Measurements from ENCODE around the gene THEM5.
"Not testable (repeated sequence)": the region's sequence is repeated elsewhere in the genome, so short reads cannot be mapped to it uniquely, and the experiment has no call there.

The THEM5 gene

DNA sequence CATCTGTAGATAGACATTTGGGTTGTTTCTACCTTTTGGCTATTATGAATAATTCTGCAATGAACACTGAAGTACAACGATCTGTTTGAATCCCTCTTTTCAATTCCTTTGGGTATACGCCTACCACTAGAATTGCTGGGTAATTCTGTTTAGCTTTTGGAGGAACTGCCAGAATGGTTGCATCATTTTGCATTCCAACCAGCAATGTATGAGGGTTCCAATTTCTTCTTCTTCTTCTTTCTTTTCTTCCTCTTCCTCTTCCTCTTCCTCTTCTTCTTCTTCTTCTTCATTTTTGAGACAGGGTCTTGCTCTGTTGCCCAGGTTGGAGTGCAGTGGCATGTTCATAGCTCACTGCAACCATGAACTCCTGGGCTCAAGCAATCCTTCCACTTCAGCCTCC lies 13.8 kb upstream of the THEM5 start:
- DNase-seq = no peak

DNA sequence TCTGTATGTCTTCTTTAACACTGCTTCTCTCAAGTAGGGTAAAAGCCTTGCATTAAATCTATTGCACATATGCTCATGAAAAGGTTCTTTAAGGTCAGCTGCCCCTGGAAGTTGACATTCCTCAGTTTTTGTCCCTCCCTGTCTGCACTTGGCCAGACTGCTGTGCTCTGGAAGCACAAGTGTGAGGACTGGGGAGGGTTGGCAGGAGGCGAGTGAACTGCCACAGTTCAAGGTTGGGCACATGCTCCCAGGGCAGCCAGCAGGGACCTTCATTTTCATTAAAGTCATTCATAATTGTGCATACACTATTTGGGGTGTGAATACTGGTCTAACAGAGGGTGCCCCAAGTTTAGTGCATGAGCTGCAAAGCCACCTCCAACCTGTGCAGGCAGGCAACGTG lies 10.9 kb upstream of the THEM5 start:
- no peak for DNase-seq

DNA sequence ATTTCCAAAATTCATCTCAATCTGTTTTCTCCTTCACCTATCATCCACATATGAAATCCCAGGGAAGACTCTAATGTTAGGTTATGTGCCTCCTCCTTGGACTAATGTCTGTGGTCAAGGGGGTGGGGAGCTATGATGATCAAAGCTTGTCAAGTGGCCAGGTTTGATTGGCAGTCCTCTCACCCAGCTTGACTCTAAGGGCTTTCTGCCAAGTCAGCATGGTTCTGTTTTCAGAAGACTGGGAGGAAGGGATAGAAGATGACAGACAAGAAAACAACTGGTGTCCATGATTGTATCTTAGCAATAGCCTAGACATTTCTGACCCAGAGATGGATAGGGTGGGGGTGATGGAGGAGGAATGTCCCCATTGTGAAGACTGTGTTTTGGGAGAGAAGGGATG lies 9.1 kb upstream of the THEM5 start:
- no peak for DNase-seq

DNA sequence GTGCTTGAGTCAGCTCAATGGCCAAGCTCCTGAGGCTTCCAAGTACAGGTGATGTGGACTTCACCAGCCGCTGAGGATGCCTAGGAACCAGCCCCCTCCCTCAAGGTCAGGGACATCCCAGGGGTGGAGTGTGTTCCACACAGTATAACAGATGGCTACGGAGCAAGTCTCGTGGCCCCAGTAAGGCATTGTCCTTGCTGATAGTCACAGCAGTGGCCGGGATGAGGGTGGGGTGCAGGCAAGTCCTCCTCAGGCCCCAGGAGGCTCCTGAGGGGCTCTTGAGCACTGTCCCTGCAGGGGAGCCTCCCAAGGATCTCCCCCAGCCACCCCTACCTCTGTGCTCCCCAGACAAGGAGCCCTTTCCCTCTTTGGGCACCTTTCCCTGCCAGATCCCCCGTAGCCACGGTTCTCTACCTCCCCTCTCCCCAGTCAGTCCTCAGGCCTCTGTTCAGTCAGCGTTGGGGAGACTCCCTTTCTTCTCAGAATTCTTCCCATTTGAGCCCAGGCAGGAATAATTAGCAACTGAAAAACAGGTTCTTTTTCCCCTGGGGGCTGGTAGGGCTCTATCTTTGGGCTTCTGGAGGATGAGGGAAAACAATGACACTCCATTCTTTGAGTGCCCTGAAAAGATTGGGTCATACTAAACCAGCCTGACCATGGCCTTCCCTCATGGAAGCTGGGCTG lies 7.1 kb upstream of the THEM5 start:
- DNase-seq = no peak

DNA sequence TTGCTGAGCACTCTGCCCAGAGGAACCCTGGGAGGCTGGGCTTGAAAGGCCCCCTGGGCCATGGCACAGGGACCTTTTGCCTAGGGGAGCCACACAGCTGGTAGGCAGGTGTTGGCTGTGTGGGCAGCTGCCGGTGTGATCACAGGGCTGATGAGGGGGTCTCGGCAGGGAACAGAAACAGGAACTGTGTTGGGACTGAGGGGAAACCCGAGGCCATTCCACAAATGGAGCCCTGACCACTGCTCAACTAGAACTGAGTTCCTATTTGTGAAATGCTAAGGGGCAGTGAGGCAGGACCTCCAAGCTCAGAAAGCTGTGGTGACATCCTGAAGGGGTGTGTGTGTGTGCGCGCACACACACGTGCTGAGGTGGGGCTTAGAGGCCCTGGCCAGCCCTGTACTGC lies 6.4 kb upstream of the THEM5 start:
- DNase-seq = no peak

DNA sequence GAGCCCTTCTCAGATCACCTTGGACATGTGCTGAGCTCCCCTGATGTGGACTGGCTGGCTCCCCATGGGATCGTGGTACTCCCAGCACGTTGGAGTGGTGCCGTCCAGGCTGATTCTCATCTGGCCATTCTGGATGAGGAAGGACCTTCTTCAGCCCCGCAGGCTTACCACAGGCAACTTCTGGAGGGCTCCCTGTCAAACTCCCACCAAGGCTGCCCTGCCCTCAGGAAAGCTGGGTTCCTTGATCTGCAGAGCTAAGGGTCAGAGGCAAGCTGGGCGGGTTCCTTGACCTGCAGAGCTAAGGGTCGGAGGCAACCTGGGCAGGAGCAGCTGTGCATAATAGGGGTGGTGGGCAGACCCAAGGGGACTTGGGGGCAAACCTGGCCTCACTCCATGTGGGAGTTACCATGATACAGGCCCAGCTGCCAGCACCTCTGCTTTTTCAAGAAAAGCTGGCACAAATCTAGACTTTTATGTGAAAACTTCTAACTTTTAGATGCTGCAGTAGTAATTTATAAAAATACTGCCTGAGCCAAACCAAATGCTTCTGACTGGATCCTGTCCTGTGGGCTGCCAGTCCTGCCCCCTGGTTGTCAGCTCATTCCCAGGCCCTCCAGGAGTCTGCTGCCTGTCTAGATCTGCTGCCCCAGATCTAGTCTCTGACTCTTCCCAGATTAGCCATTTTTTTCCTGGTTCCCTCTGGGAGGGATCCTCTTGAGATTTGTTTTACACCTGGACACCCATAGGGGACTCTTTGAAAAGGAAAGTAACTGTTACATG lies 5.6 kb upstream of the THEM5 start:
- no peak for DNase-seq

DNA sequence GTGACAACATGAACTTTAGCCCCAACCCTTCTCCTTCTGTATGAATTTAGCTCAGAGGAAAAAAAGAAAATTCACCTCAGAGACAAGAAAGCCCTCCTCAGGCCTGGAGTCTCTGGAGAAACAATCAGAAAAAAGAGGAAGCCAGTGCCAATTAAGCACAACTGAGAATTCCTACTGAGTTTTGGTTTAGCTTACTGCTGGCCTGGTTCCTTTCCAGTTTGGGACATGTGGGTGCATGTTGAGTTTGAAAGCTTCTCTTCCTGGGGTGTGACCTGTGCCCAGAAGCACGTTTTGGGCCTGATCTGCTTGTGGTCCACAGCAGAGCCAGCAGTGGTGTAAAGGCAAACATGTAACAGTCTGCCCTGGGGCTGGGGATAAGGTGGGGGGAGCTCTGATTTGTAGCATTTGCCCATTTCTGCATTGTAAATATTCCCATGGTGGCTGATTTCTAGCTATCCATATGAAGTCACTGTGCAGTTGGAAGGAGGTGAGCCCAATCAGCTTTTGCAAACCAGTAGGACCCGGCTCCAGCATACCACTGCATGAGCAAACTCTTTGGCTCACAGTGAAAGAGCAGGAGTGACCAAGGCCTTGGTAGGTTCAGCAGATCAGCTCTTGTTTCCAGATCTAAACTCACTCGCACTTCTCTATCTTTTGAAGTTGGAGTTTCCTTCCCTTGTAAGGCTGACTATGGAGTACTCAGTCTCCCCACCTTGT lies 4.7 kb upstream of the THEM5 start:
- no peak for DNase-seq

DNA sequence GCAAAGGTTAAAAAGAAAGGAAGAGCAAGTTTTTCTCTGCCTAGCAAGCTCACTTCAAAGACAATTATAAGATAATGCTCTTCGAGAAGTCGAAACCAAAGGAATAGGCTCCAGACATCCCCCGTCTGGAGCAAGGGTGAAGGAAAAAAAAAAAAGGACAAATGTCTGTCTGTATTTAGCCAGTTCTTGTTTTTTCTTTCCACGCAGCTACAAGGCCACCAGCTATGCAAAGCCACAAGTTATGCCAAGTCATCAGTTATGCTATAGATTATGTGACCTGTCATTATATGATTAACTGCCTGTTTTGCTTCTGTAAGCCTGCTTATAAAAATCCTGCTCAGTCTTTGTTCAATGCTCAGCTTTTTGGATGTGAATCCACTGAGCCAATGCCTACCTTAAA lies 2.4 kb upstream of the THEM5 start:
- no peak for DNase-seq

DNA sequence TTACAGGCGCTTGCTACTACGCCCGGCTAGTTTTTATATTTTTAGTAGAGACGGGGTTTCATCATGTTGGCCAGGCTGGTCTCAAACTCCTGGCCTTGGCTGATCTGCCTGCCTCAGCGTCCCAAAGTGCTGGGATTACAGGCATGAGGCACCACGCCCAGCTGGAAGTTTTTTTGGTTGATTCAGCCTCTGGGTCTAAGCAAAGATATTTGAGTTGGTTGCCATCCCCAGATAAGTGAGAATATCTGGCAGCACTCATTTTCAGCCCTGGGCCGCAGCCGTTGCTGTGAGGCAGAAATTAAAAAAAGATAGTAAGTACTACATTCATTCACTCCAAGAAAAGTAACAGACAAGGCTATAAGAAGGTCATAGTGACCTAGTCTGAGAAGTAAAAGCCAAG lies 2.0 kb upstream of the THEM5 start:
- not testable (repeated sequence) for DNase-seq

DNA sequence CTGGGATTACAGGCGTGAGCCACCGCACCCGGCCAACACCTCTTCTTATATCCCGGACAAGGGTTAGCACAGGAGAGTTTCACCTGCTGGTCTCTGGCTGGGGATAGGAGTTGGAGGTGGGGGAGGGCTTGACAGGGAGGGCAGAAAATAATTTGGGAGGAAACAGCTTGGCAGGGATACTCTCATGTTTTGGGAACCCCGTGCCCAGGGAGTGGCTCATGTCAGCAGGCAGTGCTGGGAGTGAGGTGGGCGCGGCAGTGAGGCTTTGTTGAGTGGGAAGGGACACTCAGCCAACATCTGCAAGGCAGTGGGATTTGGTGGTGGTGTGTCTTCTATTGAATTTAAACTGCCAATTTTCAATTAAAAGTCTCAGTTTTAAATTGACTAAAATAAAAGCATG lies 1.1 kb upstream of the THEM5 start:
- no peak for DNase-seq

DNA sequence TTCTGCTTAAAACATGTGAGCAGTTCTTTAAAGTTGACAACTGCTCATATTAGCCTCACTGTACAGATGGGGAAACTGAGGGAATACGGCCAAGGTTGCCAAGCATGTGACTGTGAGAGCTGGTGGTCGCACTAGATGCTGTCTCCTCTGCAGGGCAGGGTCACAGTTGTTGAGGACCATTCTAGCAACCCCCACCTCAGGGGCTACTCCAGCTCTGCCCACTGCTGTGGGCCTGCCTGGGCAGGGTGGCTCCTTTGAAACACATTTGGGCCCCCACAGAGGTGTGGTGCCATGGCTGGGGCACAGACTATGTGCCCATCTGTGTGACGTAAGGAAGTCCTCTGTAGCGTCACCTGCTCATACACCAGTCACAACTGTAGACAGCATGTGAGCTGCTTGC lies 779 bp downstream of the THEM5 start:
- DNase-seq = no peak

DNA sequence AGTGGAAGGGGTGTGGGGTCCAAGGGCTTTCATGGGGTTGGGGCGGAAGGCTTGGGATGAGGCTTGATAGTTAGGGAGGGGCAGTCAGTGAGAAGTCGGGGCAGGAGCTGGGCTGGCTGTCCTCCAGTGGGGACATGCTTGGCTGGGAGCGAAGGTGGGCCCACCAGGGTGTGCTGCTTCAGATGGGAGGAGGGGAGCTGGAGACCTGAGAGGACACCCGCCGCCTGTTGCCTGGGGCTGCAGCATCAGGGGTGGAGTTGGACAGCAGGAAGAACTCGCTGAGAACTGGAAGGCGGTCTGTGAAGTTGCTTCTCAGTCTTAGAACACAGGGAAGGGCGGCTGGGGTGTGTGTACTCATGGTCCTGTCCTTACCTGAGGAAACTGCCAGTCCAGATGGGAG lies 1.6 kb downstream of the THEM5 start:
- DNase-seq = no peak

DNA sequence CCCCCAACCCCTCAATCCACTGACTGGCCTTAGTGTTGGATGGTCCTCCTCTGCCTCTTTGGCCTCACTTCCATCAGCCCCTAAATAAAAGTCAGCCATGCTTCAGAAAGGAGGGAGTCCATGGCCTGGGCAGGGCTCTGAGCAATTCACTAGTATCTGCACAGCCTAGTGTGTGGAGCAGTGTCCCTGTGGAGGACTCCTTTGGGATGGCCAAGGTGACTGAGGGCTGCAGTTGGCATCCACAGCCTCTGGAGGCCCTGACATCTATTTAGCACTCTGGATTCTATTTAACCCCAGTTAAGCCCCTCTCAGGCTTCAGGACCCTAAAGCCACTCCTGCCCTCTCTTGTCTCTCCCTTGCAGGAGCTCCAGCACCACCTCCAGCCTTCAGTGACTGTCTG lies 3.6 kb downstream of the THEM5 start:
- no peak for DNase-seq

DNA sequence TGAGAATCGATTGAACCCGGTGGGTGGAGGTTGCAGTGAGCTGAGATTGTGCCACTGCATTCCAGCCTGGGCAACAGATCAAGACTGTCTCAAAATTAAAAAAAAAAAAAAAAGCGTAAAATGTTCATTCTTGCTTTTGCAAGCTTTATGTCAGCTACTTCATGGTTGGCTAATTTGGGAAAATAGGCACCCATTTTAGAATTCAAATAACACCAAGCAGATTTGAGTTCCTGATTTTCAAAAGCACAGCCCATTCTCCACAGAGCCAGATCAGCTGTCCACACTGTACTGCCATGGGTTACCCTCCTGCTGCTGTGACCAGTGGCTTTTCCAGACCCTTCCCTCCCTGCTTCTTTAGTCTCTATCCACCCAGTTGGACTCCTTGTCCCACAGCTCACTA lies 4.4 kb downstream of the THEM5 start:
- no peak for DNase-seq

DNA sequence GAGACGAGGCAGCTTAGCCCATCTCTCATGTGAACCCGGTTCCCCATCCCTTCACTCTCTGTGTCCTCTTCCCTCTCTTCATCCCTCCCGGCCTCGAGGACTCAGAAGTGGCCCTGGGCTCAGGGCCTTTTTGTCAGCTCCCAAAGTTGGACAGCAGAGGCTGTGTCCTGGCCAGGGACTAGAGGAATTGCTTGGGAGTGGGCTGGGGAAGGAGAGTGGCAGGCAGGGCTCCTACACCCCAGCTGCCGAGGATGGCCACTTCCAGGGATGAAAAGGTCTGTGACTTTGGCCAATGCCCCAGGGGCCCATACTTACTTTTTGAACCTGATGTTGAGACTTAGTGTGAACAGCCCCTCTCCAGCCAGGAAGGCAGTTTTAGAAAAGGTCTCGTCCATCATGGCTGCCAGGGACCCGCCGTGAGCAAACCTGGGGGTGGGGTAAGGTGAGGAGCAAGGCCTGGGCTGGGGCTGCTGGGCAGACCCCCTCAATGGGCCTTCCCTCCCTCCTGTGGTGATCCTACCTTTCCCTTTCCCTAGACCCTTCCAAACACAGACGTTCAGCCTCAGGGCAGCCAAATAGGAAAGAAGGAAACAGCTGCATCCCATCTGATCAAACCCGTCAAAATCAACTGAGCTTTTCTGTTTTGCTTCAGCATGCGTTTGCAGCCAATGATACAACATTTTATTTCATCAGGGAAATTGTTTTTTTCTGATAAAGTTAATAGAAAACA lies 5.5 kb downstream of the THEM5 start:
- DNase-seq = no peak

DNA sequence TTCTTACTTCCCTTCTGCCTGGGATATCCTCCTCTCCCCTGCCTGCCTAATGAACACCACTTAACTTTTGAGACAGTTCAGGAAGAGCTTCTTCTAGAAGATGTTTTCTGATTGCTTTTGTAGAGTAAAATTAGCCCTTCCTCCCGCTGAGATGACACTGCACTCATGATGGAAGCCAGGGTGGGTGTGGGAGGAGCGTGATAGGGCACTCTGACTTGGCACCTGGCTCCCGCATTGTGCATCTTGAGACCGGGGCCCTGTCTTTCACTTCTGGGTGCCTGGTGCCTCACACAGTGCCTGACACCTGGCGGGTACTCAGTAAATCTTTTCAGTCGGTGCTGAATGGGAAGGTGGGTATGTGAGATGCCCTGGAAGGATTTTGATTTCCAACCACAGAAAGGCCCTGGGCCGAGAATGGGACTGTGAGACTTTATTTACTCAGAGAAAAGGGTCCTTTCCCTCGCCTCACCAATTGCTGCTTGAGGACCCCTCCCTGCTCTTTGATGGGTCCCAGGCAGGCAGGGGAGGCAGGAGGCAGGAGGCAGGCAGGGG lies 6.8 kb downstream of the THEM5 start:
- DNase-seq = no peak

DNA sequence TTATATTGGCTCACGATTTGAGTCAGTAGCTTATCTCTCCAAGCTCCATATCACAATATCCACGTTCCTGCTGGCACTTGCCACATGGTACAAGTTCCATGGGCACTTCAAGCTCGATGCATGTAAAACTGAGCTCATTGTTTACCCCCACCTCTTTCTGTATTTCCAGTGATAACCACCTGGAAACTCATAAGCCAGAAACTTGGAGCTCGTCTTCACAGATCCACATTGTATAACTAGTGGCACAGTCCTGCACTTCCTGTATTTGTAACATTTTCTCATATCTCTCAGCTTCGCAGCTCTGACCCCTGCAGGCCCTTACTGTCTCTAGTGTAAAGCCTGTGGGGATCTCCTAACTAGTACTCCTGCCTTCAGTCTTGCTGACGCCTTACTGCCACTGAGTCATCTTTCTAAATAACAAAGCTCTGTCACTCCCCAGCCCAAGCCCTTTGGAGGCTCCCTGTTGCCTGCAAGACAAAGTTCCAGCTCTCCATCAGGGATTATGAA lies 7.4 kb downstream of the THEM5 start:
- DNase-seq = no peak

DNA sequence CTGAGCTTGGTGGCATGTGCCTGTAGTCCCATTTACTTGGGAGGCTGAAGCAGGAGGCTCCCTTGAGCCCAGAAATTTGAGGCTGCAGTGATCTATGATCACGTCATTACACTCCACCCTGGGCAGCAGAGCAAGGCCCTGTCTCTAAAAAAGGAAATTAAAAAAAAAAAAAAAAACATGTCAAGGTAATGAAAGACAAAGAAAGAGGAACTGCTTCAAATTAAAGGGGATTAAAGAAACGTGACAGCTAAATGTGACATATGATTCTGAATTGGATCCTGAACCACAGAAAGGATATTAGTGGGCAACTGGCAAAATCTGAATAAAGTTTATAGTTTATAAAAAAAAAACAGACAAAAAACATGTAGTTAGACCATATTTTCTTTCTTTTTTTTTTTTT lies 10.1 kb downstream of the THEM5 start:
- DNase-seq = no peak

DNA sequence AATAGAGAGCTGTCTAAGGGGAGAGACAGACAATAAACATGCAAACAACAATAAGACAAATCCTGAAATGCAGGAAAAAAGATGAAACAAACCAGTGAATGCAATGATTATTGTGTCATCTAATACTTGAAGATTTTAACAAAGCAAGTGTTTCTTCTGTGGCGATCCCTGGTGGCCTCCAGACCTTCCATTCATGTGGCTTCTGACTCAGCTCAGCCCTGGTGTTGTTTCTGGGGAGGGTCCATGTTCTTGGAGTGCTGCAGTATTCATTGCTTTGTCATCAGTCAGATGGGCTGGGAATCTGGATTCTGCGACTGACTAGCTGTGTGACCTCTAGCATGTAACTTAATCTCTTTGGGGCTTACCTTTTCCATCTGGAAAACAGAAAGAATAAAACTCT lies 12.4 kb downstream of the THEM5 start:
- no peak for DNase-seq

DNA sequence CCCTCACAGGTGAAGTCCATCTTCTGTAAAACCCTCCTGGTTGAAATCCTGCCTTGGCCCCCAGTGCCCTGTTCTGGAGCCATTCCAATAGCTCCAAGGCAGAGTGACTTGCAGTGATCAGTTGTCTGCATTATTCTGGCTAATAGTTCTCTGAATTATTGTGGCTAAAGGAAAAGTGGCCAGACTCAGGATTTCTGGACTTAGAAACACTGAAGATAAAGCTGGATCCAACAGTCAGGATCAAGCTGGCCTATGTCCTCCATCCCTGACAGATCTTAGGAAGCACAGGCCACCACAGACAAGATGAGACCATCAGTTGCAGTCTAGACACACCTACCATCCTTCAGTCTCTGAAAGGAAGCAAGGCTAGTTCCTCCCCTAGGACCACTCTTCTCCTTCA lies 13.1 kb downstream of the THEM5 start:
- DNase-seq = no peak

DNA sequence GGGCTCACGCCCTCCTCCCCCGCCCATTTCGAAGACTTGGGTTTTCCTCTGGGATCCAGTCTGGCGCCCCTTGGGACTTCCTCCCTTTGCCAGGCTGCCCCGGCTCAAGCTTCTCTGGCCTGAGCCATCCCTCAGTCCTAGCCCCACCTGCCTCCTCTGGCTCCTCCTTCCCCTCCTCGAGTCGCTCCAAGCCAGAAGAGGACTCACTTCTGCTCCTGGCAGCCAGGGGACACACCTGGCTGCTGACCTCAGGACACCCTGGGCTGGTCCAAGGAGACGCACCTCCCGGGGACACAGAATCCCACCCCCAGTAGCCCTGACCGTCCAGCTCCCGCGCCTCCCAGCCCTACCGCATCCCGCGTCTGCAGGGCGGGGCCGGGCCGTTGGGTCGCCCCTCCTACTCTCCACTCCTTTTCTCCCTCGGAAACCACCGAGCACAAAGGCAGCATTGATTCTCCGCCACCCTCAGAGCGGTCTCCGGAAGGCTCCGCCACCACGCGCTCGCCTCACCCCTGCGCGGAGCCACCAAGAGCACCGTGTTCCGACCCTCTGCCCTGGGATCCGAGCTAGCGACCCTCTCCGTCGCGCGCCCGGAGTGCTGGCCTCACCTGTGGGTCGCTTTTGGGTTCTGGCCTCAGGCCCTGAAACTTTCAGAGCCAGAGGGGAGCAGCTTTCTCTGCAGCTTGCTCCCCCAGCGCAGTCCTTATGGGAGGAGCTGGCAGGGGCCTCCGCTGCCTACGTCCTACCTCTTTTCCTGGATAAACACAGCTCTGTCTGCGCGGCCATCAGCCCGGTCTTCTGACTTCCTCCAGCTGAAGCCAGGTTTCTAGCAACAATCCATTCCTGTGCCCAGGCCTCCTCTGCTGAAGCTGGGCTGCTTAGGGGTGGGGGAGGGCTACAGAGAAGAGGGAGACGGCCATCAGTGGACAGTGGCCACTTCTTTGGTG lies 13.8 kb downstream of the THEM5 start, which contains the start of gene C2CD4D:
Gene C2CD4D, minus strand, starts transcription at position 364 of the 947 bp plus-strand sequence. CDS start 831 bp downstream, outside the sequence.
- no peak for DNase-seq

DNA sequence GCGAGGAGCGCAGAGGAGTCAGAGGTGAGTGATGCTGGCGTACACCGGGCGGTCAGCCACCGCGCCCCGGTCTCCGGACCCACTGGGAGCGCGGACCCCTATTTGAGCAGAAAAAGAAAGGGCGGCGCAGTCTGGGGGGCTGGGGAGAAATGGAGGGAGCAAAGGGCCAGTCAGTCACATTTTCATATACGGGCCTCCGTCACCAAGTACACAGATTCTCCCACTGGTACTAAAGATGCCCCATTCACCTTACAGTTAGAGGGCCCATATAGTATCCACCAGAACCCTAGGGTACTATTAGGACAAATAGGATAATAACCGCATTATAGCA lies 14.5 kb downstream of the THEM5 start:
- no peak for DNase-seq

Data from NCI-H1694 treated with DMSO at 0.1 percent for 48 hours (cell line).